NT2/D1 (cell line): ENCODE results near the gene FADD.

Source experiments
- SUZ12 ChIP-seq: IDR thresholded peaks from 2 replicates; pipeline ENCODE4 v1.6.1; 2011; ENCODE audit not compliant: insufficient read length, insufficient read depth; ENCODE audit errors: extremely low read depth
- ZNF274 ChIP-seq: IDR thresholded peaks from 2 replicates; pipeline ENCODE4 v1.6.1; 2011; ENCODE audit warnings: mild to moderate bottlenecking, low read depth, low read length

DNA sequence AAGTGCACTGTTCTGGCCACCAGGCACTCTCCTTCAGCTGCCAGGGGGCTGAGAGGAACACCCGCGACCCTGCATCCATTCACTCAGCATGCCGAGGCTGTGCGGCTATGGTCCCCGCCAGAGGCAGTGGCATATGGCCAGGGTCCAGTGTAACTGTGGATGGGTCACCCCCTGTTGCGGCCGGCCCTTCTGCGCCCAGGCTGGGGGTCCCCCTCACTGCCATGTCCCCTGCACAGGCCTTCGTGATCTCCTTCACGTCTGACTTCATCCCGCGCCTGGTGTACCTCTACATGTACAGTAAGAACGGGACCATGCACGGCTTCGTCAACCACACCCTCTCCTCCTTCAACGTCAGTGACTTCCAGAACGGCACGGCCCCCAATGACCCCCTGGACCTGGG, 20.8 kb upstream of the FADD start:
- TF ChIP-seq ZNF274 (no peak), SUZ12 (no peak)
